GM23338 (cell line): ENCODE data around the gene MRPL57. TPM values are rescaled to one million over a fixed set of nuclear protein-coding genes. Genes with fewer than 3 reads are reported as not detected.

Source experiments
- ATAC-seq: fragments of 200-7000 bp; cut with Tn5 transposase; 3 replicates; pipeline ENCODE4 v1.9.1; 2020
- DNase-seq: peaks from one replicate; pipeline ENCODE4 v3.0.0-alpha.2; 2015; ENCODE audit warnings: low spot score
- H2AFZ ChIP-seq: fragments of 200-600 bp; sonication (generic); 2 replicates; pipeline ENCODE4 v1.8.0; 2016; ENCODE audit warnings: antibody characterized with exemption, mild to moderate bottlenecking, moderate library complexity
- H3F3A ChIP-seq: fragments of 200-600 bp; sonication (generic); replicated peaks from 2 replicates; pipeline ENCODE4 v1.8.0; 2017; ENCODE audit warnings: antibody characterized with exemption, mixed run types, low read depth
- H3K27ac ChIP-seq: fragments of 200-600 bp; sonication (generic); 2 replicates; pipeline ENCODE4 v1.6.1; 2016; ENCODE audit warnings: low read depth
- H3K27me3 ChIP-seq: fragments of 200-600 bp; sonication (generic); 2 replicates; pipeline ENCODE4 v1.8.0; 2016; ENCODE audit warnings: mild to moderate bottlenecking, mixed run types, moderate library complexity; ENCODE audit not compliant: insufficient read depth
- H3K36me3 ChIP-seq: fragments of 200-600 bp; sonication (generic); 2 replicates; pipeline ENCODE4 v1.8.0; 2016; ENCODE audit warnings: mild to moderate bottlenecking; ENCODE audit not compliant: insufficient read depth
- H3K4me1 ChIP-seq: fragments of 200-600 bp; sonication (generic); 2 replicates; pipeline ENCODE4 v1.8.0; 2016; ENCODE audit warnings: mild to moderate bottlenecking, moderate library complexity; ENCODE audit not compliant: insufficient read depth
- H3K4me2 ChIP-seq: fragments of 200-600 bp; sonication (generic); 2 replicates; pipeline ENCODE4 v1.7.1; 2017; ENCODE audit warnings: mixed run types
- H3K4me3 ChIP-seq: fragments of 200-600 bp; sonication (generic); 2 replicates; pipeline ENCODE4 v1.6.1; 2016; ENCODE audit warnings: mixed run types
- H3K79me2 ChIP-seq: fragments of 200-600 bp; sonication (generic); replicated peaks from 2 replicates; pipeline ENCODE4 v1.8.0; 2017; ENCODE audit warnings: mild to moderate bottlenecking; ENCODE audit not compliant: insufficient read depth
- H3K9me2 ChIP-seq: fragments of 200-600 bp; sonication (generic); 2 replicates; pipeline ENCODE4 v1.8.0; 2017; ENCODE audit not compliant: insufficient read depth
- H4K20me1 ChIP-seq: fragments of 200-600 bp; sonication (generic); replicated peaks from 2 replicates; pipeline ENCODE4 v1.8.0; 2017; ENCODE audit warnings: mild to moderate bottlenecking; ENCODE audit not compliant: insufficient read depth
- H3K27ac Mint-ChIP-seq: 2 replicates; pipeline ENCODE4 v1.8.0; 2020; ENCODE audit warnings: inconsistent platforms, mild to moderate bottlenecking, moderate library complexity, mixed read lengths
- H3K27me3 Mint-ChIP-seq: 3 replicates; pipeline ENCODE4 v1.8.0; 2022; ENCODE audit warnings: low read depth, mild to moderate bottlenecking, moderate library complexity, mixed read lengths, inconsistent platforms; ENCODE audit not compliant: insufficient read depth, poor library complexity
- H3K36me3 Mint-ChIP-seq: 3 replicates; pipeline ENCODE4 v1.8.0; 2021; ENCODE audit warnings: low read depth, mild to moderate bottlenecking, inconsistent platforms, moderate library complexity, mixed read lengths
- H3K4me1 Mint-ChIP-seq: 3 replicates; pipeline ENCODE4 v1.8.0; 2020; ENCODE audit warnings: mild to moderate bottlenecking, inconsistent platforms, mixed read lengths
- H3K4me3 Mint-ChIP-seq: 3 replicates; pipeline ENCODE4 v1.8.0; 2021; ENCODE audit warnings: moderate library complexity, mild to moderate bottlenecking, inconsistent platforms, mixed read lengths
- H3K9me3 Mint-ChIP-seq: 3 replicates; pipeline ENCODE4 v1.8.0; 2020; ENCODE audit warnings: moderate library complexity, mild to moderate bottlenecking, inconsistent platforms, mixed read lengths
- CREB1 ChIP-seq: fragments of 250-450 bp; sonication (Bioruptor Pico); IDR thresholded peaks from 2 replicates; pipeline ENCODE4 v1.5.0; 2020; ENCODE audit warnings: low read depth, mild to moderate bottlenecking, moderate library complexity
- EZH2 ChIP-seq: fragments of 200-600 bp; sonication (generic); IDR thresholded peaks from one replicate; pipeline ENCODE4 v1.8.0; 2017; ENCODE audit warnings: antibody characterized with exemption, mild to moderate bottlenecking, low read depth; ENCODE audit not compliant: unreplicated experiment
- EZH2phosphoT487 ChIP-seq: fragments of 200-600 bp; sonication (generic); IDR thresholded peaks from one replicate; pipeline ENCODE4 v1.8.1; 2018; ENCODE audit warnings: antibody characterized with exemption; ENCODE audit not compliant: unreplicated experiment
- JUNB ChIP-seq: IDR thresholded peaks from one replicate; pipeline ENCODE4 v1.6.1; 2016; ENCODE audit warnings: antibody characterized with exemption; ENCODE audit not compliant: unreplicated experiment
- NANOG ChIP-seq: IDR thresholded peaks from 2 replicates; pipeline ENCODE4 v1.6.1; 2016; ENCODE audit warnings: antibody characterized with exemption, borderline replicate concordance
- POLR2AphosphoS5 ChIP-seq: IDR thresholded peaks from 2 replicates; pipeline ENCODE4 v1.6.1; 2016; ENCODE audit warnings: antibody characterized with exemption, low read depth
- STAT1 ChIP-seq: IDR thresholded peaks from one replicate; pipeline ENCODE4 v1.6.1; 2016; ENCODE audit warnings: antibody characterized with exemption; ENCODE audit not compliant: unreplicated experiment
- ZNF114 ChIP-seq: fragments of 250-450 bp; sonication (Bioruptor Pico); IDR thresholded peaks from 2 replicates; pipeline ENCODE4 v1.5.0; 2020; ENCODE audit warnings: mild to moderate bottlenecking, moderate library complexity
- ZNF331 ChIP-seq: fragments of 250-450 bp; sonication (Bioruptor Pico); IDR thresholded peaks from 2 replicates; pipeline ENCODE4 v1.5.0; 2020; ENCODE audit warnings: low read depth, mild to moderate bottlenecking, moderate library complexity
- polyA plus RNA-seq: library from polyadenylated mRNA; unstranded; fragments of >200 nt; fragmentation: Nextera tagmentation; extraction: Ambion mirVana; gene quantifications from 2 replicates; pipeline ENCODE4 v1.2.1, GENCODE V29; 2016
- total RNA-seq: library from RNA; depleted of rRNA; stranded (reverse); fragments of >200 nt; shearing (Covaris generic); gene quantifications from 2 replicates; pipeline ENCODE4 v1.2.3, GENCODE V29; 2014
- TF ChIP-seq, protein P1 (sequence below): fragments of 250-450 bp; sonication (Bioruptor Pico); IDR thresholded peaks from 2 replicates; pipeline ENCODE4 v1.5.0; 2020; ENCODE audit warnings: mild to moderate bottlenecking, moderate library complexity
- TF ChIP-seq, protein P2 (sequence below), 2 experiments: fragments of 200-600 bp in 1 of 2; sonication (generic) in 1 of 2; conservative IDR thresholded peaks; 2 replicates each; pipeline versions ENCODE4 v1.5.1 to v1.6.1; 2016 to 2017; ENCODE audit warnings: antibody characterized with exemption in 2 of 2, low read depth in 2 of 2, mild to moderate bottlenecking in 2 of 2, moderate library complexity in 1 of 2
- TF ChIP-seq, protein P3 (sequence below): IDR thresholded peaks from 2 replicates; pipeline ENCODE4 v1.6.1; 2016; ENCODE audit warnings: antibody characterized with exemption
- TF ChIP-seq, protein P4 (sequence below): IDR thresholded peaks from one replicate; pipeline ENCODE4 v1.6.1; 2018; ENCODE audit warnings: antibody characterized with exemption; ENCODE audit not compliant: unreplicated experiment

Gene MRPL57
- total and polyA plus RNA-seq, 2 experiments from 2014 or later = 41.6 to 110 TPM

DNA sequence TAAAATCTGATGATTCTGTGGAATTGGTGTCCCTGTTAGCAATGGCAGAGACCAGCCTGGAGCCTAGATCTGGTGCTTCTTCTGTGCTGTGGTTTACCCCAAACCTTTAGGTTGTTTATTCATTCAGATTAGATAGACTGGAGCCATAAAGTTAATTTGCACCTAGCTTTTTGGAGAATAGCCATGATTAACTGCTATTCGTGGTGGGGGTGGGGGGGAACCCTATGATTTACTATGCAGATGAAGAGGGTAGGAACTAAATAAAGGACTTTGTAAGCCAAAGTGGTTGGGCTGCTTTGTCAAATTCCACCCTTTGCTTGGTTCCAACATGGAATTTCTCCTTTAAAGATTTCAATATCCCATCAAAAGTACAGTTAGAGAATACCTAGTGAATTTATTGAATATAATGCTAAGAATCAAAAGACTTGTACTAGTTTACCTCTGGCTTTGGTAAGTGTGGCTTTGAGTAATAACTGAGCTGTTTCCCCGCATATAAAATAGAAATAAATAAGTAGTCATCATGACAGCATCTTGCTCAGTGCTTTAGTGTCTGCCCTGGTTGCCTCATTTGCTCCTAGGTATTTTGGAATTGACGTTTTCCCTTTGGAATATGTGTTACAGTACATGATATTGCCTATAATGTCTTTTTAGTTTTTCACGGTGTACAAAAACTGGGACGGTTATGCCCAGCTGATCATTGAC, 27.8 kb upstream of the MRPL57 start:
- 0 out of 2 replicates have a peak overlapping the region, but pooled peaks have one; percentile 11 for H3K4me2 ChIP-seq
- peaks cover 31% of the 10 kb centered on the region for H3K4me1 Mint-ChIP-seq
- H3K36me3 Mint-ChIP-seq = peaks cover 38% of the 10 kb centered on the region
- peaks cover 15% of the 10 kb centered on the region for H3F3A ChIP-seq
- H3K4me3 Mint-ChIP-seq = no peak overlapping the region
- H3K9me2 ChIP-seq = no peaks in the 10 kb centered on the region
- peak; percentile 18 for ATAC-seq
- H3K4me1 ChIP-seq = peaks cover 30% of the 10 kb centered on the region
- H3K9me3 Mint-ChIP-seq = no peaks in the 10 kb centered on the region
- peak; percentile 31 for DNase-seq
- TF ChIP-seq, protein P1, sequence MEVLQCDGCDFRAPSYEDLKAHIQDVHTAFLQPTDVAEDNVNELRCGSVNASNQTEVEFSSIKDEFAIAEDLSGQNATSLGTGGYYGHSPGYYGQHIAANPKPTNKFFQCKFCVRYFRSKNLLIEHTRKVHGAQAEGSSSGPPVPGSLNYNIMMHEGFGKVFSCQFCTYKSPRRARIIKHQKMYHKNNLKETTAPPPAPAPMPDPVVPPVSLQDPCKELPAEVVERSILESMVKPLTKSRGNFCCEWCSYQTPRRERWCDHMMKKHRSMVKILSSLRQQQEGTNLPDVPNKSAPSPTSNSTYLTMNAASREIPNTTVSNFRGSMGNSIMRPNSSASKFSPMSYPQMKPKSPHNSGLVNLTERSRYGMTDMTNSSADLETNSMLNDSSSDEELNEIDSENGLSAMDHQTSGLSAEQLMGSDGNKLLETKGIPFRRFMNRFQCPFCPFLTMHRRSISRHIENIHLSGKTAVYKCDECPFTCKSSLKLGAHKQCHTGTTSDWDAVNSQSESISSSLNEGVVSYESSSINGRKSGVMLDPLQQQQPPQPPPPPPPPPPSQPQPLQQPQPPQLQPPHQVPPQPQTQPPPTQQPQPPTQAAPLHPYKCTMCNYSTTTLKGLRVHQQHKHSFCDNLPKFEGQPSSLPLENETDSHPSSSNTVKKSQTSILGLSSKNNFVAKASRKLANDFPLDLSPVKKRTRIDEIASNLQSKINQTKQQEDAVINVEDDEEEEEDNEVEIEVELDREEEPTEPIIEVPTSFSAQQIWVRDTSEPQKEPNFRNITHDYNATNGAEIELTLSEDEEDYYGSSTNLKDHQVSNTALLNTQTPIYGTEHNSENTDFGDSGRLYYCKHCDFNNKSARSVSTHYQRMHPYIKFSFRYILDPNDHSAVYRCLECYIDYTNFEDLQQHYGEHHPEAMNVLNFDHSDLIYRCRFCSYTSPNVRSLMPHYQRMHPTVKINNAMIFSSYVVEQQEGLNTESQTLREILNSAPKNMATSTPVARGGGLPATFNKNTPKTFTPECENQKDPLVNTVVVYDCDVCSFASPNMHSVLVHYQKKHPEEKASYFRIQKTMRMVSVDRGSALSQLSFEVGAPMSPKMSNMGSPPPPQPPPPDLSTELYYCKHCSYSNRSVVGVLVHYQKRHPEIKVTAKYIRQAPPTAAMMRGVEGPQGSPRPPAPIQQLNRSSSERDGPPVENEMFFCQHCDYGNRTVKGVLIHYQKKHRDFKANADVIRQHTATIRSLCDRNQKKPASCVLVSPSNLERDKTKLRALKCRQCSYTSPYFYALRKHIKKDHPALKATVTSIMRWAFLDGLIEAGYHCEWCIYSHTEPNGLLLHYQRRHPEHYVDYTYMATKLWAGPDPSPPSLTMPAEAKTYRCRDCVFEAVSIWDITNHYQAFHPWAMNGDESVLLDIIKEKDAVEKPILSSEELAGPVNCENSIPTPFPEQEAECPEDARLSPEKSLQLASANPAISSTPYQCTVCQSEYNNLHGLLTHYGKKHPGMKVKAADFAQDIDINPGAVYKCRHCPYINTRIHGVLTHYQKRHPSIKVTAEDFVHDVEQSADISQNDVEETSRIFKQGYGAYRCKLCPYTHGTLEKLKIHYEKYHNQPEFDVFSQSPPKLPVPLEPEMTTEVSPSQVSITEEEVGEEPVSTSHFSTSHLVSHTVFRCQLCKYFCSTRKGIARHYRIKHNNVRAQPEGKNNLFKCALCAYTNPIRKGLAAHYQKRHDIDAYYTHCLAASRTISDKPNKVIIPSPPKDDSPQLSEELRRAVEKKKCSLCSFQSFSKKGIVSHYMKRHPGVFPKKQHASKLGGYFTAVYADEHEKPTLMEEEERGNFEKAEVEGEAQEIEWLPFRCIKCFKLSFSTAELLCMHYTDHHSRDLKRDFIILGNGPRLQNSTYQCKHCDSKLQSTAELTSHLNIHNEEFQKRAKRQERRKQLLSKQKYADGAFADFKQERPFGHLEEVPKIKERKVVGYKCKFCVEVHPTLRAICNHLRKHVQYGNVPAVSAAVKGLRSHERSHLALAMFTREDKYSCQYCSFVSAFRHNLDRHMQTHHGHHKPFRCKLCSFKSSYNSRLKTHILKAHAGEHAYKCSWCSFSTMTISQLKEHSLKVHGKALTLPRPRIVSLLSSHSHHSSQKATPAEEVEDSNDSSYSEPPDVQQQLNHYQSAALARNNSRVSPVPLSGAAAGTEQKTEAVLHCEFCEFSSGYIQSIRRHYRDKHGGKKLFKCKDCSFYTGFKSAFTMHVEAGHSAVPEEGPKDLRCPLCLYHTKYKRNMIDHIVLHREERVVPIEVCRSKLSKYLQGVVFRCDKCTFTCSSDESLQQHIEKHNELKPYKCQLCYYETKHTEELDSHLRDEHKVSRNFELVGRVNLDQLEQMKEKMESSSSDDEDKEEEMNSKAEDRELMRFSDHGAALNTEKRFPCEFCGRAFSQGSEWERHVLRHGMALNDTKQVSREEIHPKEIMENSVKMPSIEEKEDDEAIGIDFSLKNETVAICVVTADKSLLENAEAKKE (CRISPR knock-in tag) = no peak
- TF ChIP-seq NANOG = no peak
- TF ChIP-seq, protein P2, sequence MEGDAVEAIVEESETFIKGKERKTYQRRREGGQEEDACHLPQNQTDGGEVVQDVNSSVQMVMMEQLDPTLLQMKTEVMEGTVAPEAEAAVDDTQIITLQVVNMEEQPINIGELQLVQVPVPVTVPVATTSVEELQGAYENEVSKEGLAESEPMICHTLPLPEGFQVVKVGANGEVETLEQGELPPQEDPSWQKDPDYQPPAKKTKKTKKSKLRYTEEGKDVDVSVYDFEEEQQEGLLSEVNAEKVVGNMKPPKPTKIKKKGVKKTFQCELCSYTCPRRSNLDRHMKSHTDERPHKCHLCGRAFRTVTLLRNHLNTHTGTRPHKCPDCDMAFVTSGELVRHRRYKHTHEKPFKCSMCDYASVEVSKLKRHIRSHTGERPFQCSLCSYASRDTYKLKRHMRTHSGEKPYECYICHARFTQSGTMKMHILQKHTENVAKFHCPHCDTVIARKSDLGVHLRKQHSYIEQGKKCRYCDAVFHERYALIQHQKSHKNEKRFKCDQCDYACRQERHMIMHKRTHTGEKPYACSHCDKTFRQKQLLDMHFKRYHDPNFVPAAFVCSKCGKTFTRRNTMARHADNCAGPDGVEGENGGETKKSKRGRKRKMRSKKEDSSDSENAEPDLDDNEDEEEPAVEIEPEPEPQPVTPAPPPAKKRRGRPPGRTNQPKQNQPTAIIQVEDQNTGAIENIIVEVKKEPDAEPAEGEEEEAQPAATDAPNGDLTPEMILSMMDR (conservative IDR thresholded peaks at IDR 0.05; ENCODE audit: low read depth in 2 of 2) = no peak
- no peak for TF ChIP-seq ZNF331
- no peak for TF ChIP-seq JUNB
- TF ChIP-seq STAT1 = no peak
- no peak for TF ChIP-seq POLR2AphosphoS5
- no peak for TF ChIP-seq EZH2phosphoT487
- TF ChIP-seq, protein P3, sequence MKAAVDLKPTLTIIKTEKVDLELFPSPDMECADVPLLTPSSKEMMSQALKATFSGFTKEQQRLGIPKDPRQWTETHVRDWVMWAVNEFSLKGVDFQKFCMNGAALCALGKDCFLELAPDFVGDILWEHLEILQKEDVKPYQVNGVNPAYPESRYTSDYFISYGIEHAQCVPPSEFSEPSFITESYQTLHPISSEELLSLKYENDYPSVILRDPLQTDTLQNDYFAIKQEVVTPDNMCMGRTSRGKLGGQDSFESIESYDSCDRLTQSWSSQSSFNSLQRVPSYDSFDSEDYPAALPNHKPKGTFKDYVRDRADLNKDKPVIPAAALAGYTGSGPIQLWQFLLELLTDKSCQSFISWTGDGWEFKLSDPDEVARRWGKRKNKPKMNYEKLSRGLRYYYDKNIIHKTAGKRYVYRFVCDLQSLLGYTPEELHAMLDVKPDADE = no peak
- no peak for TF ChIP-seq EZH2
- no peak for TF ChIP-seq CREB1 (CRISPR knock-in tag)
- no peak for TF ChIP-seq ZNF114 (CRISPR knock-in tag)
- TF ChIP-seq, protein P4, sequence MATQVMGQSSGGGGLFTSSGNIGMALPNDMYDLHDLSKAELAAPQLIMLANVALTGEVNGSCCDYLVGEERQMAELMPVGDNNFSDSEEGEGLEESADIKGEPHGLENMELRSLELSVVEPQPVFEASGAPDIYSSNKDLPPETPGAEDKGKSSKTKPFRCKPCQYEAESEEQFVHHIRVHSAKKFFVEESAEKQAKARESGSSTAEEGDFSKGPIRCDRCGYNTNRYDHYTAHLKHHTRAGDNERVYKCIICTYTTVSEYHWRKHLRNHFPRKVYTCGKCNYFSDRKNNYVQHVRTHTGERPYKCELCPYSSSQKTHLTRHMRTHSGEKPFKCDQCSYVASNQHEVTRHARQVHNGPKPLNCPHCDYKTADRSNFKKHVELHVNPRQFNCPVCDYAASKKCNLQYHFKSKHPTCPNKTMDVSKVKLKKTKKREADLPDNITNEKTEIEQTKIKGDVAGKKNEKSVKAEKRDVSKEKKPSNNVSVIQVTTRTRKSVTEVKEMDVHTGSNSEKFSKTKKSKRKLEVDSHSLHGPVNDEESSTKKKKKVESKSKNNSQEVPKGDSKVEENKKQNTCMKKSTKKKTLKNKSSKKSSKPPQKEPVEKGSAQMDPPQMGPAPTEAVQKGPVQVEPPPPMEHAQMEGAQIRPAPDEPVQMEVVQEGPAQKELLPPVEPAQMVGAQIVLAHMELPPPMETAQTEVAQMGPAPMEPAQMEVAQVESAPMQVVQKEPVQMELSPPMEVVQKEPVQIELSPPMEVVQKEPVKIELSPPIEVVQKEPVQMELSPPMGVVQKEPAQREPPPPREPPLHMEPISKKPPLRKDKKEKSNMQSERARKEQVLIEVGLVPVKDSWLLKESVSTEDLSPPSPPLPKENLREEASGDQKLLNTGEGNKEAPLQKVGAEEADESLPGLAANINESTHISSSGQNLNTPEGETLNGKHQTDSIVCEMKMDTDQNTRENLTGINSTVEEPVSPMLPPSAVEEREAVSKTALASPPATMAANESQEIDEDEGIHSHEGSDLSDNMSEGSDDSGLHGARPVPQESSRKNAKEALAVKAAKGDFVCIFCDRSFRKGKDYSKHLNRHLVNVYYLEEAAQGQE = no peak
- peaks cover 25% of the 10 kb centered on the region for H3K79me2 ChIP-seq
- peak overlapping the region; percentile 50; the same call in 1 of the 2 replicates for H3K27ac Mint-ChIP-seq
- H3K27ac ChIP-seq = peak overlapping the region; percentile 28
- H3K27me3 Mint-ChIP-seq = peaks cover 2% of the 10 kb centered on the region
- peaks cover 8% of the 10 kb centered on the region for H3K36me3 ChIP-seq
- no peak overlapping the region for H3K4me3 ChIP-seq
- H2AFZ ChIP-seq = no peak overlapping the region
- no peaks in the 10 kb centered on the region for H3K27me3 ChIP-seq
- H4K20me1 ChIP-seq = peaks cover 11% of the 10 kb centered on the region; the same call in 1 of the 2 replicates
